ENCODE data around the gene ACCSL. TPM values are rescaled to one million over a fixed set of nuclear protein-coding genes. Genes with fewer than 3 reads are reported as not detected.
A peak's percentile ranks its signal among the peaks of the same experiment; 100 is the strongest.

The ACCSL gene
- total and polyA plus RNA-seq, 2 donors (not counting 1 experiment from before 2014, with no cell fraction given): not detected

GRCh38 chr11:44028816-44029506, 18.8 kb upstream of the ACCSL start:
- Histone ChIP-seq H4K20me1 (ENCODE audit: control insufficient read depth, extremely low read depth, insufficient read depth, low read length) (no peaks in the 10 kb centered on the region), H3K27ac (ENCODE audit: insufficient read depth, low read length) (no peak overlapping the region), H3K27me3 (ENCODE audit: control insufficient read depth, insufficient read depth, low read length) (no peaks in the 10 kb centered on the region), H3K9me3 (ENCODE audit: control insufficient read depth, insufficient read depth, low read depth, low read length) (no peaks in the 10 kb centered on the region), H3K4me3 (replicated peaks in 1 of 4; ENCODE audit: control extremely low read depth in 1 of 4, insufficient read depth in 1 of 4, low read depth in 3 of 4, low read length in 4 of 4) (no peak overlapping the region), H2AFZ (ENCODE audit: low read length) (no peak overlapping the region), H3K9ac (ENCODE audit: insufficient read depth, low read length) (no peak overlapping the region), H3K4me1 (ENCODE audit: control insufficient read depth, extremely low read depth, insufficient read depth, low read length) (peaks cover 22% of the 10 kb centered on the region), H3K79me2 (ENCODE audit: control insufficient read depth, insufficient read depth, low read length) (no peaks in the 10 kb centered on the region), H3K4me2 (ENCODE audit: extremely low read depth, insufficient read depth, low read length) (no peak overlapping the region), H3K36me3 (ENCODE audit: control insufficient read depth, insufficient read depth, low read length) (no peaks in the 10 kb centered on the region)
- TF ChIP-seq EZH2 (IDR thresholded peaks at IDR 0.05; ENCODE audit: low read length, missing control alignments) (no peak), CTCF (conservative IDR thresholded peaks at IDR 0.05 in 1 of 2, IDR thresholded peaks at IDR 0.05 in 1 of 2; ENCODE audit: low read depth in 1 of 2, low read length in 2 of 2) (no peak)
- DNase-seq (ENCODE audit: low read depth in 2 of 2): no peak

GRCh38 chr11:44029507-44029845, 18.3 kb upstream of the ACCSL start:
- Histone ChIP-seq H3K4me3 (replicated peaks in 1 of 4; ENCODE audit: control extremely low read depth in 1 of 4, insufficient read depth in 1 of 4, low read depth in 3 of 4, low read length in 4 of 4) (no peak overlapping the region), H3K4me1 (ENCODE audit: control insufficient read depth, extremely low read depth, insufficient read depth, low read length) (peaks cover 22% of the 10 kb centered on the region), H3K9ac (ENCODE audit: insufficient read depth, low read length) (no peak overlapping the region), H3K36me3 (ENCODE audit: control insufficient read depth, insufficient read depth, low read length) (no peaks in the 10 kb centered on the region), H4K20me1 (ENCODE audit: control insufficient read depth, extremely low read depth, insufficient read depth, low read length) (no peaks in the 10 kb centered on the region), H3K27me3 (ENCODE audit: control insufficient read depth, insufficient read depth, low read length) (no peaks in the 10 kb centered on the region), H3K9me3 (ENCODE audit: control insufficient read depth, insufficient read depth, low read depth, low read length) (no peaks in the 10 kb centered on the region), H3K27ac (ENCODE audit: insufficient read depth, low read length) (no peak overlapping the region), H3K4me2 (ENCODE audit: extremely low read depth, insufficient read depth, low read length) (no peak overlapping the region), H3K79me2 (ENCODE audit: control insufficient read depth, insufficient read depth, low read length) (no peaks in the 10 kb centered on the region), H2AFZ (ENCODE audit: low read length) (no peak overlapping the region)
- DNase-seq (ENCODE audit: low read depth in 2 of 2): no peak
- TF ChIP-seq EZH2 (IDR thresholded peaks at IDR 0.05; ENCODE audit: low read length, missing control alignments) (no peak), CTCF (conservative IDR thresholded peaks at IDR 0.05 in 1 of 2, IDR thresholded peaks at IDR 0.05 in 1 of 2; ENCODE audit: low read depth in 1 of 2, low read length in 2 of 2) (no peak)

GRCh38 chr11:44029977-44030911, 17.5 kb upstream of the ACCSL start:
- H3K27me3 ChIP-seq (ENCODE audit: control insufficient read depth, insufficient read depth, low read length): no peaks in the 10 kb centered on the region
- H3K4me3 ChIP-seq (replicated peaks in 1 of 4; ENCODE audit: control extremely low read depth in 1 of 4, insufficient read depth in 1 of 4, low read depth in 3 of 4, low read length in 4 of 4): no peak overlapping the region
- no peaks in the 10 kb centered on the region for H3K79me2 ChIP-seq (ENCODE audit: control insufficient read depth, insufficient read depth, low read length)
- H3K27ac ChIP-seq (ENCODE audit: insufficient read depth, low read length): peak overlapping the region; percentile 63
- no peak overlapping the region for H2AFZ ChIP-seq (ENCODE audit: low read length)
- DNase-seq (ENCODE audit: low read depth in 2 of 2): peak; percentile 50 to 88
- H3K36me3 ChIP-seq (ENCODE audit: control insufficient read depth, insufficient read depth, low read length): no peaks in the 10 kb centered on the region
- no peaks in the 10 kb centered on the region for H3K9me3 ChIP-seq (ENCODE audit: control insufficient read depth, insufficient read depth, low read depth, low read length)
- no peaks in the 10 kb centered on the region for H4K20me1 ChIP-seq (ENCODE audit: control insufficient read depth, extremely low read depth, insufficient read depth, low read length)
- H3K4me2 ChIP-seq (ENCODE audit: extremely low read depth, insufficient read depth, low read length): peak overlapping the region; percentile 27
- H3K4me1 ChIP-seq (ENCODE audit: control insufficient read depth, extremely low read depth, insufficient read depth, low read length): peaks cover 22% of the 10 kb centered on the region
- no peak overlapping the region for H3K9ac ChIP-seq (ENCODE audit: insufficient read depth, low read length)
- no peak for TF ChIP-seq CTCF (conservative IDR thresholded peaks at IDR 0.05 in 1 of 2, IDR thresholded peaks at IDR 0.05 in 1 of 2; ENCODE audit: low read depth in 1 of 2, low read length in 2 of 2)
- no peak for TF ChIP-seq EZH2 (IDR thresholded peaks at IDR 0.05; ENCODE audit: low read length, missing control alignments)

Data from fibroblast of lung (primary cell).